Dermis microvascular lymphatic vessel endothelial cell (primary cell): Measurements from ENCODE around the gene CEP43. TPM values are rescaled to one million over a fixed set of nuclear protein-coding genes. Genes with fewer than 3 reads are reported as not detected.

Experiments used
- DNase-seq, 2 donors: peaks; one replicate each; pipeline versions ENCODE4 v3.0.0 to v3.0.0-alpha.2; 2010; ENCODE audit warnings: low read depth in 2 of 2
- total RNA-seq: library from RNA; depleted of rRNA; stranded (reverse); fragments of >200 nt; gene quantifications from 2 replicates; pipeline ENCODE4 v1.2.1, GENCODE V29; 2014

The CEP43 gene
- 6.4 and 10.3 TPM in 2 replicates for total RNA-seq

DNA sequence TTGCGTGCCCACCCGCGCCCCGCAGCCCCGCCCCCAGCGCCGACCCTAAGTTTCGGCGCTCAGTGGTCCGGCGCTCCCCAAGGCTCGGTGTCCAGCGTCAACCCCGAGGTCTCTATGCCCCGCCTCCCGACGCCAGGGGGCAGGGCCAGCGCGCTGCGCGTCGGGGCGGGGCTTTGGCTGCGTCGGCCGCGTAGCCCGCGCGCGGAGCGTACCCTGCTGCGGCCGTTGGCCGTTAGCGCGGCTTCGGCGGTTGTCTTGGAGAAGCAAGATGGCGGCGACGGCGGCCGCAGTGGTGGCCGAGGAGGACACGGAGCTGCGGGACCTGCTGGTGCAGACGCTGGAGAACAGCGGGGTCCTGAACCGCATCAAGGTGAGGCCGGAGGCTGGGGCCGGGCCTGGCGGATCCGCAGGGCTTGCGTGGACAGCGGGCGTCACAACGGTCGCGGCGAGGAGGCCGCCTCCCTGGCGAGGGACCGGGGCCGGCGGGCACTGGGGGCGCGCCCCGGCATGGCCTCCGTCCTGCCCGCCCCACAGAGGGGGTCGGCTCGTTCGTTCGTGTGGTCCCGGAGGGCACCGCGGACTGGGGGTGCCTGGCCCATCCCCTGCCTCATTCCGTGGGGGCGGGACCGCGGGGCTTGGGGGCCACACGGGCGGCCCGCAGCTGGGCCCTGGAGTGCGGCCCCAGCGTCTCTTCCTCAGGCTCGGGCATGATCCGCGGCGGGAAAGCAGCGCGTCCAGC, at the start of gene CEP43:
CEP43 (plus strand) TSS at position 253 of the 739 bp plus-strand sequence; CDS start at position 269, 16 bp downstream.
- peak; percentile 84 to 97 for DNase-seq

DNA sequence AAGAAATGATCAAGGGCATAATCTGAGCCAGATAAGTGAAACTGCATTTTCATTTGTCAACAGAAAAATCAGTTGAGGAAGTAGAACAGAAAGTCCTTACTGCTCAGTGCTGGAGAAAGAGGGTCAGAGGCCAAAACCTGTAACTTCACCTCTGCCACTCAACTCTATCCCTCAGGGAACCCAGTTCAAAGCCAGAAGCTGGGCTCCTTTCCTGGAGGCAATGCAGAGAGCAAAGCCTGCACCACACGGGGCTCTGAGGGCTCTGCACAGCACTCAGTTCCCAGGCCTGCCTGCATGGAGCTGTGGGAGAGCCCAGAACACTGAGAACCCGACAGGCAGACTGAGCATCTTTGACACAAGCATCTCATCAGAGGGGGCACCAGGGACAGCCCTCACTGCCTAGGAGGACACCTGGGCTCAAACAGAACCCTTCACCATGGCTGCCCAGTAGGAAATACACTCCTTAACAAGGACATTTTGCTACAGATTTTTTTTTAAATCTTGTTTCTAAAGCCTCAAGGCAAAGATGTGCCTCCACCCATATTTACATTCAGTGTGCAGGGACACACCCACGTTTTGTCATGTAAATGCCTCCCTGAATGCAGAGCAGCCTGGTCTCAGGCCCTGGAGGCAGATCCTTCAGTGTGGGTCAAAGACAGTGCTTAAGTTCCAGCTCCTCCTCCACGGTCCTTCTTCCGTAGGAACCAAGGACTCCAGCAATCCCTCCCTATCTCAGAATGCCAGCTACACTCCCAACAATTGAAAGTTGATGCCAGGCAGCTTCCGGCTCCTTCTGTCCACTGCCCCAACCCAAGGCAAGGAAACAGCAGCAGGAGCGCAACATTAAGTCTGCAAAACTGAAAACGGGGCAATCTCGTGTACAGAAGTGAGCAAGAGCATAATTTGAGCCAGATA, 49.4 kb upstream of the CEP43 start:
- DNase-seq = no peak

DNA sequence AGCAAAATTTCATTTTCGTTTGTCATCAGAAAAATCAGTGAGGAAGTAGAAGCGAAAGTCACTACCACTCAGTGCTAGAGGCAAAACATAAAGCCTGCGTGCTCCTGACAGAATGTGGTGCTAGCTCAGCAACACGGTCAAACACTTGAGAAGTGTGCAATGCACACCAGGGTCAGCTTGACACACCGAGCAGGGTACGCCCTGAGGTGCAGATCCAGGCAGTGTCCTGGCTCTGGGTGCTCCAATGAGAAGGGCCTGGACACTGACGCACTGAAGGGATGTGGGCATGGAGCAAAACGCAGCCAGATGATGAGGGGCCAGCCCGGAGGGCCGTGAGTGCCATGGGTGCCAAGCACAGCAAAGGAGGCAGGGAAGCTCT, 48.8 kb upstream of the CEP43 start:
- no peak for DNase-seq

DNA sequence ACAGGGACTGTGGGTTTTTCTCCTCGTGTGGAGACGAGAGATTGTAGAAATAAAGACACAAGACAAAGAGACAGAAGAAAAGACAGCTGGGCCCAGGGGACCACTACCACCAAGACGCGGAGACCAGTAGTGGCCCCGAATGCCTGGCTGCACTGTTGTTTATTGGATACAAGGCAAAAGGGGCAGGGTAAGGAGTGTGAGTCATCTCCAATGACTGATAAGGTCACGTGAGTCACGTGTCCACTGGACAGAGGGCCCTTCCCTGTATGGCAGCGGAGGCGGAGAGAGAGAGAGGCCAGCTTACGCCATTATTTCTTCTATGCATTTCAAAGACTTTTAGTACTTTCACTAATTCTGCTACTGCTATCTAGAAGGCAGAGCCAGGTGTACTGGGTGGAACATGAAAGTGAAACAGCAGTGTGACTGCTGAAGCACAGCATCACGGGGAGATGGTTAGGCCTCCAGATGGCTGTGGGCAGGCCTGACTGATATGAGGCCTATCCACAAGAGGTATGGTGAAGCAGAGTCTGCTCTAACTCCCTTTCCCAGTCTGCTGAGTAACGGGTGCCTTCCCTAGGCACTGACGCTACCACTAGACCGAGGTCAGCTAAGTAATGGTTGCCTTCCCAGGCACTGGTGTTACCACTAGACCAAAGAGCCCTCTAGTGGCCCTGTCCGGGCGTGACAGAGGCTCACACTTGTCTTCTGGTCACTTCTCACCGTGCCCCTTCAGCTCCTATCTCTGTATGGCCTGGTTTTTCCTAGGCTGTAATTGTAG, 48.1 kb upstream of the CEP43 start:
- DNase-seq = peak; percentile 35 to 65

DNA sequence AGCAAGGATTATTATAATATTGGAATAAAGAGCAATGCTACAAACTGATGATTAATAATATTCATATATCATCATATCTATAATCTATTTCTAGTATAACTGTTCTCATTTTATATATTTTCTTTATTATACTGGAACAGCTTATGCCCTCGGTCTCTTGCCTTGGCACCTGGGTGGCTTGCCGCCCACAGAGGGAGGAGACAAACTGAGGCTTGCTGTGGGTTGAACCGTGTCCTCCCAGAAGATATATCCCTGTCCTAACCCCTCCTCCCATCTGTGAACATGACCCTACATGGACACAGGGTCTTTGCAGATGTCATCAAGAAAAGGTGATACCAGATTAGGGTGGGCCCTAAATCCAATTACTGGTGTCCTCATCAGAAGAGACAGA, 47.5 kb upstream of the CEP43 start:
- DNase-seq = no peak

DNA sequence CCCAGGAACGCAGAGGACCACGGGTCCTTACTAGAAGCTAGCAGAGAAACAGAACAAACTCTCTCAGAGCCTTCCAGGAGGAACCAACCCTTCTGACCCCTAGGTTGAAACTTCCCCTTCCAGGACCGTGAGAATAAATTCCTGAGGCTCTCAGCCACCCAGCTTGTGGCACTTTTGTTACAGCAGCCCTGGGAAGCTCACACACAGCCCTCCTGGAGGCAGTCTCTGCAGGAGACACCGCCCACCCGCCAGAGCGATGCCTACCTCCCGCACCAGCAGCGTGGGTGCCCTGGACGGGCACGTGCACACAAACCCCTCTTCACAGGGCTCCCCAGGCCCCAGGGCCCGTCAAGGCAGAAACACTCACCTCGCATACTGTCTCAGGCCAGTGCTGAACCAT, 47.1 kb upstream of the CEP43 start:
- DNase-seq = no peak

DNA sequence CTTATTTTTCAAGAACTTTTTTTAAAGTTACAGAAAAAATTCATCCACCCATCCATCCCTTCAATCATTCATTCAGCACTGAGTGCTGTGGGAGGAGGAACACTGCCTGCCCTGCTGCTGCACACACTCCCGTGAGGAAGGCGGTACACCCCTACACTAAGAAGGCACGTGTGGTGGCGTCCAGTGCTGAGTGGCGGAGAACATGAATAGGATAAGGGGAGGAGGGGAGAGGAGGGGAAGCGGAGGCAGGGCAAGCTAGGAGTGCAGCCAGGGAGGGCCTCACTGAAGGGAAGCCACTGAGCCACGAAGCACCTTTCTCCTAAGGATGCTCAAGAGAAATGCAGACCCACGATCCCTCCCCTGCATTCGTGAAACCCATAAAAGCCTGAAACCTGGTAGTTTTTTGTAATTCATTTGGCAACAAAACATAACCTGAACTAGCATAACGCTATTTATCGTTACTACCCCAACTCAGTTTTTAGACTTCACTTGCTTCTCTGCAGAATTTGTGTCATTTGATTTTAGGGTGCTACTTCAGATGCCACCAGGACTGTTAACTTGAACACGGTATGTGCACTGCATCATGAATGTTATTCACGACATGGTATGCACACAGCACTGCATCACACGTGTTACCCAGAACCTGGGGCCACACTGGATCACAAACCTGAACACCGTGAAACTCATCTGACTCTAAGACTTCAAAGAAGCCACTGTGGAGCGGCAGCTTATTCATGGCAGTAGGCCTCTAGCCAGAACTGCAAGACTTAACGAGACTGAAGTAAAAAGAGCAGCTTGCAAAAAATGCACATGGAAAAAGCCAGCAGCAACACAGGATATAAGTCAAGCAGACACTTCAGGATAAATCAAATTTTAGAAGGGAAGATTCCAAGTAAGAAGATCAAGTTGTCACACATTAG, 46.4 kb upstream of the CEP43 start:
- no peak for DNase-seq

- no peak for DNase-seq
These were observed 45.0 kb upstream of the CEP43 start for GRCh38 chr6:166954118-166954713.

DNA sequence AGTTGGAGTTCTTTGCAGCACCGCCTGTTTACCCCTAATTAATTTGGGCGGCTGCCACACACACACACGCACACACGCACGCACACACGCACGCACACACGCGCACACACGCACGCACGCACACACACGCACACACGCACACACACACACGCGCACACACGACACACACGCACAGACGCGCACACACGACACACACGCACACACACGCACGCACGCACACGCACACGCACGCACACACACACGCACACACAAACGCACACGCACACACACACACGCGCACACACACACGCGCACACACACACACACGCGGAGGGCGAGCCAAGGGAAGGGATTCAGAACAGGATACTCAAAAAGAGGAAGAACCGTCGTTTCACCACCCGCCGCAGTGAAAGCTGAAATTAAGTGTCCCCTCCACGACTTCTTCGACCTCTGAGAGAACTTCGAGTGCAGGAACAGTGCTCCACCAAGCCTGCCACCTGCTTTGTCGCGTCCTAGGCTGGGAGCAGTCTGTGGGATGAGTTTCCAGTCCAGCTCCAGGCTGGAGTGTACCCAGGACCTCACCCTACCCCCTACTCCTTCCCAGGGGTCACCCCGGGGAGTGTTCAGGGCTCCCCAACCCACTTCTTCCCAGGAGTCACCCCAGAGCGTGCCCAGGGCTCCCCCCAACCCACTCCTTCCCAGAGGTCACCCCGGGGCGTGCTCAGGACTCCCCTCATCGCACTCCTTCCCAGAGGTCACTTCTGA, 43.9 kb upstream of the CEP43 start:
- no peak for DNase-seq

GRCh38 chr6:166955865-166956443, 43.2 kb upstream of the CEP43 start:
- DNase-seq = no peak

GRCh38 chr6:166956444-166957086, 42.6 kb upstream of the CEP43 start, which contains the start of gene RNASET2:
Gene RNASET2, minus strand, starts transcription at chr6:166956550. Its CDS starts 368 bp downstream, at chr6:166956182.
- DNase-seq = peak; percentile 59 to 90

DNA sequence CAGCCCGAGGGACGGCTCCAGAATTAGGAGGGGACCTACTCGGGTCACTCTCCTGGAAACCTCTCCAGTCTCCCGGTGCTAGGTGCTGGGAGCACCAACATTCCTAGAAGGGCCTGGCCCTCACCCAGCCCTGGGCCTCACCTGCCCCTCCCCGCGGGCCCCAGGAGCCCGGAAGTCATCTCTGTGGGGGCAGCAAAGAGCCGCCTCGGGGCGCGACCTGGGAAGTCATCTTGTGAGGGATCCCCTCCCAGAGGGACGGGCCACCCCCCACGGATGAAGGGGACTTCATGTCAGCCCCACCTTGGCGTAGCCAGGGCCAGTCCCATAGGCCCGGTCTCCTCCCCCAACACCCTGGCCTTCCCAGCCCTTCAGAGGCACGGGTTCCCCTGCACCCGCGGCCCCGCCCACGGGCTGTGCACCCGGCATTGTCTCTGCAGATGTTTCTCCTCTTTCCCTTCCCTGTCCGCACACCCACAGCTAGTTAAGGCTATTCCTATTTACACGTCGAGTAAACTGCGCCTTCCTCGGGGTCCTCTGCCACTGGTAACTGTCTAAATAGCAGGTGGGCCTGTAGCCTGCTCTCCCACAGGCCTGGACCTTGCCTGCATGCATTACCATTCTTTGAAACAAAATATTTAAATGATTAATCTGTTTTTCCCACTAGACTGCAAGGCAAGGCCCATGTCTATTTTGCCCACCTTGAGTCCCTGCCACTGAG, 42.0 kb upstream of the CEP43 start:
- DNase-seq = no peak

DNA sequence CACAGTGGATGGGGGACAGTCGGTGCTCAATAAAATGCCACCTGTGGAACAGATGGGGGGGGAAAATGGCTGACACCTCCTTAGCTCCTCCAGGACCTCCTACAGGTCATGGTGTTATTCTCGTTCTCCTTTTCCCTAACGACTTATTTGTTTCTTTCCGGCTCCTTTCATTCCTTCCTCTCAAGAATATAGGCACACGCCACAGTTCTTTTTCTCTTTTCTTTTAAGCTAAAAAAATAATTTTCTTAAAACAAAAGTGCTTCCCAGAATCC, 41.5 kb upstream of the CEP43 start:
- DNase-seq = no peak

DNA sequence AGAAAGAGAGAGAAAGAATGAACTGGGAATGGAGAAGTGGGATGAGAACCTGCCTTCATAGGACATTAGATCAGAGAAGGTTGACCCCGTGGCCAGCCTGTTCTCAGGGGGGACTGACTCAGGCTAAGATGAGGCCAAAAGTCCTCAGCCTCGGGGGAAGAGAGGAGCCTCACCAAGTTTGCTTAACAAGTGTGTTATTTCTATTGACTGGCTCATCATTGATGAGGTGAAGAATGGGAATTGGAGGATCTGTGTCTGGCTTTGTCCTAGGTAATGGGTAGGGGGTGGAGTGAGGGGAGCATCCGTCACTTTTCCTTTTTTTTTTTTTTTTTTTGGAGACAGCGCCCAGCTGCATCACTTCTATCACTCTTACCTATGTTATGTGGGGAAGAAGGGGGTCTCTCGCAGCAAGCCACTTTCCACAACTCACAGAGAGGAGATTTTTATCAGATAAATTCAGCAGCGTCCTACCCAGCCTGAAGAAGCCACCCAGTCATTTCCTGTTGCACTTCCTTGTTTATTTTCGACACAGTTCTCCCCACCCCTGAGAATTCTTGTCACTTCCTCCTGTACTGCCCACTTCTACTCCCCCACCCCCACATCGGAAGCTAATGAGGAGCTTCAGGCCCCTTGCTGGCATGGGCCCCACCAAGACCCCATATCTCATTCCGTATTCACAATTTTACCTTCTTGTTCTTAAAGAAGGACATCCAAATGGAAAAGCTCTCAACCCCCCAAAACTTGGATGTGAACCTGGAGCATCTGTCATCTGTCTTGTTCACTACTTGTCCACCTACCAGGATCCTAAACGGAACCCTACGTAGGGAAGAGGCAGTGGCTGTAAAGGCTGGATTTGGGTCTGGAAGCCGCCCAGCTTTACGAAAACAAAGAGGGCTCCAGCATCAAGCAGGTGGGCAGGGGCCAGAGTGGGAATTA, 40.0 kb upstream of the CEP43 start:
- peak in 1 of 2 donors; percentile 53 for DNase-seq

DNA sequence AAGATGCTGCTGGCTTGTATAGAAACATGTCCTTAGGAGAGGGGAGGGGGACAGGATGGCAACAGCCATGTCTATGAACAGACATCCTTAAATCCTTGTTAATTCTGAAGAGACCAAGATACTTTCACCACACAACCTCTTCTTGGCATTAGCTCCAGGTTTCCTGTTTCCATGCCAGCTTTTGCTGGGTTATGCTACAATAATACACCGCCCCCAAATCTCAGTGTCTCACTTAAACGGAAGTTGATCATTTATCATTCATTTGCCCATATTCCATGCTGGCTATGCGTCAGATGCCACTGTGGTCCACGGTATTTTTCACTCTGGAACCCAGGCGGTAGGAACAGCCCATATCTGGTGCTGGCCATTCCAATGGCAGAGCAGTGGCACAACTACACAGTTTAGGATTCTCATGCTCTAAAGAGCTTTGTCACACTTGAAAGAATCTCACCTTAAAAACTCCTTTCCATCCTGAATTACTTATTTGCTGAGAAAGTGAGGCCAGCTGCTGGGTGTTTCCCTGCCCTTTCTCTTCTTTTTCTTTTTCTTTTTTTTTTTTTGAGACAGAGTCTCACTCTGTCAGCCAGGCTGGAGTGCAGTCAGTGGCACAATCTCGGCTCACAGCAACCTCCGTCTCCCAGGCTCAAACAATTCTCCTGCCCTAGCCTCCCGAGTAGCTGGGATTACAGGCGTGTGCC, 39.1 kb upstream of the CEP43 start:
- peak in 1 of 2 donors; percentile 57 for DNase-seq

- no peak for DNase-seq
These were observed 38.6 kb upstream of the CEP43 start for GRCh38 chr6:166960609-166960978.

GRCh38 chr6:166966268-166966667, 32.9 kb upstream of the CEP43 start:
- DNase-seq = no peak
